ENCODE measurements around the gene ALDH7A1.

- TF ChIP-seq POLR2AphosphoS5 (IDR thresholded peaks at IDR 0.05; ENCODE audit: insufficient read depth in 1 of 2, low read depth in 1 of 2) (no peak), POLR2A (IDR thresholded peaks at IDR 0.05) (no peak)
Measured at GRCh38 chr5:126587551-126588390, 7.2 kb downstream of the ALDH7A1 start.

Data from vagina (tissue), 2 donors.